GM10266 (cell line): ENCODE results near the gene CRYGB.

Source experiments
- DNase-seq: peaks from one replicate; pipeline ENCODE4 v3.0.0; 2012; ENCODE audit errors: extremely low spot score
- CTCF ChIP-seq: IDR thresholded peaks from 2 replicates; pipeline ENCODE4 v1.5.1; 2012; ENCODE audit warnings: mild to moderate bottlenecking, low read depth; ENCODE audit not compliant: control insufficient read depth, insufficient read depth; ENCODE audit errors: missing control alignments

CRYGB gene

GRCh38 chr2:208093128-208093527, 52.8 kb downstream of the CRYGB start:
- DNase-seq, result no peak

More at GRCh38 chr2:208093128-208093527, 52.8 kb downstream of the CRYGB start:
- no peak for TF ChIP-seq CTCF
